ENCODE measurements around the gene PLA2G4B. TPM values are rescaled to one million over a fixed set of nuclear protein-coding genes. Genes with fewer than 3 reads are reported as not detected.
A peak's percentile ranks its signal among the peaks of the same experiment; 100 is the strongest.

Gene PLA2G4B
- total RNA-seq, 1 experiment from 2014 or later, result 7.8 TPM

- Histone ChIP-seq H3K9me3 (ENCODE audit: insufficient read depth, low read depth) (no peaks in the 10 kb centered on the region), H2AFZ (no peak overlapping the region), H3K79me2 (ENCODE audit: low read depth) (no peaks in the 10 kb centered on the region), H4K20me1 (ENCODE audit: insufficient read depth) (no peaks in the 10 kb centered on the region), H3K4me3 (no peak overlapping the region), H3K9me2 (ENCODE audit: insufficient read depth) (no peaks in the 10 kb centered on the region), H3K4me2 (no peak overlapping the region), H3K27ac (no peak overlapping the region), H3F3A (ENCODE audit: insufficient read depth, low read depth) (no peaks in the 10 kb centered on the region), H3K4me1 (replicated peaks; ENCODE audit: insufficient read depth) (peaks cover 20% of the 10 kb centered on the region), H3K27me3 (ENCODE audit: insufficient read depth, low read depth) (no peaks in the 10 kb centered on the region), H3K36me3 (ENCODE audit: low read depth) (no peaks in the 10 kb centered on the region)
- intact Hi-C loops (cut with micrococcal nuclease; ENCODE audit: unreplicated experiment), result no loop called here
- no peak for DNase-seq
- no TSS peak for BruUV-seq (replicated peaks)
- TF ChIP-seq EZH2 (IDR thresholded peaks at IDR 0.05; ENCODE audit: low read depth) (no peak), CTCF (conservative IDR thresholded peaks at IDR 0.05) (no peak)
- CTCF ChIA-PET, result interaction anchor here (0.6 to 0.7 kb wide), 2 partner anchors 20 to 249 kb away, joined by 3 read pairs; no protein-coding TSS in a partner anchor
- POLR2A ChIA-PET (ENCODE audit: unreplicated experiment), result no interaction called here
Measured at GRCh38 chr15:41797201-41797944, 41.3 kb upstream of the PLA2G4B start.

- BruUV-seq (replicated peaks), result no TSS peak
- no peaks in the 10 kb centered on the region for H3K9me3 ChIP-seq (ENCODE audit: insufficient read depth, low read depth)
- no peaks in the 10 kb centered on the region for H3K79me2 ChIP-seq (ENCODE audit: low read depth)
- POLR2A ChIA-PET (ENCODE audit: unreplicated experiment), result no interaction called here
- CTCF ChIA-PET, result no interaction called here
- no peak overlapping the region for H3K27ac ChIP-seq
- H3F3A ChIP-seq (ENCODE audit: insufficient read depth, low read depth), result no peaks in the 10 kb centered on the region
- H3K9me2 ChIP-seq (ENCODE audit: insufficient read depth), result no peaks in the 10 kb centered on the region
- no peak overlapping the region for H3K4me3 ChIP-seq
- intact Hi-C loops (cut with micrococcal nuclease; ENCODE audit: unreplicated experiment), result no loop called here
- no peaks in the 10 kb centered on the region for H3K27me3 ChIP-seq (ENCODE audit: insufficient read depth, low read depth)
- TF ChIP-seq EZH2 (IDR thresholded peaks at IDR 0.05; ENCODE audit: low read depth), result no peak
- no peak for TF ChIP-seq CTCF (conservative IDR thresholded peaks at IDR 0.05)
- no peaks in the 10 kb centered on the region for H4K20me1 ChIP-seq (ENCODE audit: insufficient read depth)
- peaks cover 20% of the 10 kb centered on the region for H3K4me1 ChIP-seq (replicated peaks; ENCODE audit: insufficient read depth)
- H2AFZ ChIP-seq, result no peak overlapping the region
- H3K4me2 ChIP-seq, result no peak overlapping the region
- no peaks in the 10 kb centered on the region for H3K36me3 ChIP-seq (ENCODE audit: low read depth)
- DNase-seq, result peak in 1 of 2 experiments; percentile 60
Measured at GRCh38 chr15:41798607-41799487, 39.8 kb upstream of the PLA2G4B start.

- Histone ChIP-seq H3K9me2 (ENCODE audit: insufficient read depth) (no peaks in the 10 kb centered on the region), H3K4me2 (no peak overlapping the region), H3K79me2 (ENCODE audit: low read depth) (no peaks in the 10 kb centered on the region), H3K27me3 (ENCODE audit: insufficient read depth, low read depth) (no peaks in the 10 kb centered on the region), H3F3A (ENCODE audit: insufficient read depth, low read depth) (no peaks in the 10 kb centered on the region), H3K9me3 (ENCODE audit: insufficient read depth, low read depth) (no peaks in the 10 kb centered on the region), H3K4me3 (no peak overlapping the region), H3K36me3 (ENCODE audit: low read depth) (no peaks in the 10 kb centered on the region), H2AFZ (no peak overlapping the region), H3K27ac (no peak overlapping the region), H4K20me1 (ENCODE audit: insufficient read depth) (no peaks in the 10 kb centered on the region), H3K4me1 (replicated peaks; ENCODE audit: insufficient read depth) (peaks cover 20% of the 10 kb centered on the region)
- intact Hi-C loops (cut with micrococcal nuclease; ENCODE audit: unreplicated experiment), result no loop called here
- no TSS peak for BruUV-seq (replicated peaks)
- ChIA-PET CTCF (no interaction called here), POLR2A (ENCODE audit: unreplicated experiment) (no interaction called here)
- no peak for DNase-seq
- TF ChIP-seq CTCF (conservative IDR thresholded peaks at IDR 0.05), result no peak
- no peak for TF ChIP-seq EZH2 (IDR thresholded peaks at IDR 0.05; ENCODE audit: low read depth)
Measured at GRCh38 chr15:41799488-41799805, 39.2 kb upstream of the PLA2G4B start.

Measured in PC-9 (cell line).